ENCODE results near the gene ARHGEF17.

DNA sequence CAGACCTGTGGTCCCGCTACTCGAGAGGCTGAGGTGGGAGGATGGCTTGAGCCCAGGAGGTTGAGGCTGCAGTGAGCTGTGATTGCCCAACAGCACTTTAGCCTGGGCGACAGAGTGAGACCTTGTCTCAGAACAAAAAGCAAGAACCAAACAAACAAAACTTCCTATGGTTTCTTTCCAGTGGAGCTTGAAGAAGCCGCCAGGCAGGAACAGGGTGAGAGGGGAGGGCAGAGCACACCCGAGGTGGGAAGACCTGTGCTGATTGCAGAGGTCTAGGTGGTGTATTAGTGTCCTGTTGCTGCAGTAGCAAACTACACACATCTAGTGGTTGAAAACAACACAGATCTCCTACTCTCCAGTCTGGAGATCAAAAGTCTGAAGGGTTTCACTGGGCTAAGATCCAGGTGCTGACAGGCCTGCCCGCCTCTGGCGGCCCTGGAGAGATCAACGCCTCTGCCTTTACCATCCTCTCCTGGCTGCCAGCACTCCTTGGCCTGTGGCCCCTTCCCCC lies 10.5 kb downstream of the ARHGEF17 start:
- no peak for TF ChIP-seq SUZ12 (IDR thresholded peaks at IDR 0.05; ENCODE audit: extremely low read depth, insufficient read depth, insufficient read length)
- no peak for TF ChIP-seq YY1 (IDR thresholded peaks at IDR 0.05; ENCODE audit: insufficient read depth, insufficient read length)
- TF ChIP-seq ZNF274 (IDR thresholded peaks at IDR 0.05; ENCODE audit: low read depth, low read length), result no peak
